NCI-H1694 (cell line): ENCODE results near the gene KMT5B.

Experiments
- DNase-seq: peaks from one replicate; lab custom pipeline; 2025; lab: John Stamatoyannopoulos, UW

KMT5B gene

GRCh38 chr11:68117853-68118470, 95.1 kb downstream of the KMT5B start:
- DNase-seq, result no peak

GRCh38 chr11:68116974-68117373, 96.1 kb downstream of the KMT5B start:
- no peak for DNase-seq

GRCh38 chr11:68116126-68116525, 97.0 kb downstream of the KMT5B start:
- no peak for DNase-seq

GRCh38 chr11:68115285-68115684, 97.8 kb downstream of the KMT5B start:
- DNase-seq, result no peak

- DNase-seq, result no peak
These were observed 99.1 kb downstream of the KMT5B start for GRCh38 chr11:68113986-68114385.

GRCh38 chr11:68107689-68108088, 105.4 kb downstream of the KMT5B start:
- DNase-seq, result no peak

- no peak for DNase-seq
These were observed 106.7 kb downstream of the KMT5B start for GRCh38 chr11:68106165-68106940.
